ENCODE data around the gene RAI14.

Gene RAI14

GRCh38 chr5:34718516-34718915 is 62.4 kb downstream of the RAI14 start:
- Histone ChIP-seq H3K27me3 (ENCODE audit: low read depth, low read length) (no peaks in the 10 kb centered on the region), H2AFZ (ENCODE audit: low read depth, low read length) (no peak overlapping the region), H3K36me3 (replicated peaks; ENCODE audit: low read depth, low read length) (peaks cover 3% of the 10 kb centered on the region), H3K27ac (ENCODE audit: low read length) (no peak overlapping the region), H3K9me3 (ENCODE audit: insufficient read depth, low read length) (no peaks in the 10 kb centered on the region), H3K4me2 (ENCODE audit: low read length) (no peak overlapping the region), H3K4me1 (ENCODE audit: low read length) (0 out of 2 replicates have a peak, but pooled peaks cover 4% of the 10 kb centered on the region), H3K4me3 (ENCODE audit: low read length) (no peak overlapping the region), H3K79me2 (ENCODE audit: low read length) (peaks cover 12% of the 10 kb centered on the region; the same call in 1 of the 2 replicates), H4K20me1 (ENCODE audit: insufficient read depth, low read length) (no peaks in the 10 kb centered on the region; the same call in 1 of the 2 replicates), H3K9ac (ENCODE audit: low read length) (no peak overlapping the region)
- TF ChIP-seq CTCF (IDR thresholded peaks at IDR 0.05; ENCODE audit: low read depth, low read length), result no peak
- no peak for TF ChIP-seq EZH2phosphoT487 (IDR thresholded peaks at IDR 0.05; ENCODE audit: low read depth)

GRCh38 chr5:34719029-34719428 is 62.9 kb downstream of the RAI14 start:
- no peaks in the 10 kb centered on the region for H3K27me3 ChIP-seq (ENCODE audit: low read depth, low read length)
- H3K4me2 ChIP-seq (ENCODE audit: low read length), result no peak overlapping the region
- no peak overlapping the region for H3K27ac ChIP-seq (ENCODE audit: low read length)
- H3K9me3 ChIP-seq (ENCODE audit: insufficient read depth, low read length), result no peaks in the 10 kb centered on the region
- H3K4me3 ChIP-seq (ENCODE audit: low read length), result no peak overlapping the region
- TF ChIP-seq CTCF (IDR thresholded peaks at IDR 0.05; ENCODE audit: low read depth, low read length) (no peak), EZH2phosphoT487 (IDR thresholded peaks at IDR 0.05; ENCODE audit: low read depth) (no peak)
- no peak overlapping the region for H3K9ac ChIP-seq (ENCODE audit: low read length)
- H3K79me2 ChIP-seq (ENCODE audit: low read length), result peaks cover 12% of the 10 kb centered on the region; the same call in 1 of the 2 replicates
- H4K20me1 ChIP-seq (ENCODE audit: insufficient read depth, low read length), result no peaks in the 10 kb centered on the region; the same call in 1 of the 2 replicates
- H2AFZ ChIP-seq (ENCODE audit: low read depth, low read length), result no peak overlapping the region
- H3K36me3 ChIP-seq (replicated peaks; ENCODE audit: low read depth, low read length), result peaks cover 3% of the 10 kb centered on the region
- H3K4me1 ChIP-seq (ENCODE audit: low read length), result 0 out of 2 replicates have a peak, but pooled peaks cover 3% of the 10 kb centered on the region

- Histone ChIP-seq H3K4me2 (ENCODE audit: low read length) (no peak overlapping the region), H3K27ac (ENCODE audit: low read length) (no peak overlapping the region), H3K9me3 (ENCODE audit: insufficient read depth, low read length) (no peaks in the 10 kb centered on the region), H3K4me3 (ENCODE audit: low read length) (no peak overlapping the region), H4K20me1 (ENCODE audit: insufficient read depth, low read length) (no peaks in the 10 kb centered on the region; the same call in 1 of the 2 replicates), H2AFZ (ENCODE audit: low read depth, low read length) (no peak overlapping the region), H3K9ac (ENCODE audit: low read length) (no peak overlapping the region), H3K27me3 (ENCODE audit: low read depth, low read length) (no peaks in the 10 kb centered on the region), H3K79me2 (ENCODE audit: low read length) (peaks cover 4% of the 10 kb centered on the region; the same call in 1 of the 2 replicates), H3K36me3 (replicated peaks; ENCODE audit: low read depth, low read length) (peaks cover 7% of the 10 kb centered on the region), H3K4me1 (ENCODE audit: low read length) (no peaks in the 10 kb centered on the region)
- TF ChIP-seq CTCF (IDR thresholded peaks at IDR 0.05; ENCODE audit: low read depth, low read length), result no peak
- TF ChIP-seq EZH2phosphoT487 (IDR thresholded peaks at IDR 0.05; ENCODE audit: low read depth), result no peak
Measured at GRCh38 chr5:34721327-34721726, 65.2 kb downstream of the RAI14 start.

GRCh38 chr5:34722183-34722582 is 66.1 kb downstream of the RAI14 start:
- H3K79me2 ChIP-seq (ENCODE audit: low read length), result peaks cover 4% of the 10 kb centered on the region; the same call in 1 of the 2 replicates
- H3K9ac ChIP-seq (ENCODE audit: low read length), result no peak overlapping the region
- H3K4me2 ChIP-seq (ENCODE audit: low read length), result no peak overlapping the region
- H3K27me3 ChIP-seq (ENCODE audit: low read depth, low read length), result no peaks in the 10 kb centered on the region
- H3K27ac ChIP-seq (ENCODE audit: low read length), result no peak overlapping the region
- TF ChIP-seq EZH2phosphoT487 (IDR thresholded peaks at IDR 0.05; ENCODE audit: low read depth), result no peak
- TF ChIP-seq CTCF (IDR thresholded peaks at IDR 0.05; ENCODE audit: low read depth, low read length), result no peak
- no peaks in the 10 kb centered on the region for H3K9me3 ChIP-seq (ENCODE audit: insufficient read depth, low read length)
- H3K36me3 ChIP-seq (replicated peaks; ENCODE audit: low read depth, low read length), result peaks cover 7% of the 10 kb centered on the region
- H2AFZ ChIP-seq (ENCODE audit: low read depth, low read length), result no peak overlapping the region
- no peaks in the 10 kb centered on the region; the same call in 1 of the 2 replicates for H4K20me1 ChIP-seq (ENCODE audit: insufficient read depth, low read length)
- no peaks in the 10 kb centered on the region for H3K4me1 ChIP-seq (ENCODE audit: low read length)
- no peak overlapping the region for H3K4me3 ChIP-seq (ENCODE audit: low read length)

Data from OCI-LY3 (cell line).